Lower lobe of right lung (tissue), 2 donors: ENCODE measurements around the gene LRRC4. TPM values are rescaled to one million over a fixed set of nuclear protein-coding genes. Genes with fewer than 3 reads are reported as not detected.

Experiments used
- ATAC-seq, 2 donors: fragments of 200-7000 bp; cut with Tn5 transposase; one replicate each; pipeline ENCODE4 v1.9.1; 2020 to 2022; ENCODE audit warnings: mild to moderate bottlenecking in 2 of 2, moderate library complexity in 2 of 2
- DNase-seq: peaks from one replicate; pipeline ENCODE4 v3.0.0-alpha.2; 2020
- H3K27ac ChIP-seq: fragments of 200-600 bp; one replicate; pipeline ENCODE4 v1.8.0; 2022
- H3K27me3 ChIP-seq: fragments of 200-600 bp; one replicate; pipeline ENCODE4 v1.8.0; 2022; ENCODE audit warnings: low read depth
- H3K36me3 ChIP-seq: fragments of 200-600 bp; one replicate; pipeline ENCODE4 v1.8.0; 2022; ENCODE audit warnings: mild to moderate bottlenecking
- H3K4me1 ChIP-seq: fragments of 200-600 bp; one replicate; pipeline ENCODE4 v1.8.0; 2022
- H3K4me3 ChIP-seq: fragments of 200-600 bp; one replicate; pipeline ENCODE4 v1.8.0; 2022; ENCODE audit warnings: mild to moderate bottlenecking
- H3K9me3 ChIP-seq: fragments of 200-600 bp; one replicate; pipeline ENCODE4 v1.8.0; 2022
- intact Hi-C: fragments of 100-400 bp; cut with DNase I; formaldehyde crosslinking; loops from one replicate; pipeline ENCODE4 v1.11.0; 2022
- total RNA-seq: library from RNA; stranded (reverse); fragmentation: NEBNext Ultra II Directional; extraction: Animal tissue kit (Norgen Biotek cat#: 25700); gene quantifications from one replicate; pipeline ENCODE4 v1.2.1, GENCODE V29; 2021
- TF ChIP-seq, protein P1 (sequence below): fragments of 200-600 bp; IDR thresholded peaks from one replicate; pipeline ENCODE4 v1.8.0; 2022; ENCODE audit warnings: antibody characterized with exemption, mild to moderate bottlenecking
- donor health status: DM: no; HTN: yes; CAD: no; lungs with severe emphysema.

Gene LRRC4
- total RNA-seq, 1 donor from 2014 or later, result 12.8 TPM

DNA sequence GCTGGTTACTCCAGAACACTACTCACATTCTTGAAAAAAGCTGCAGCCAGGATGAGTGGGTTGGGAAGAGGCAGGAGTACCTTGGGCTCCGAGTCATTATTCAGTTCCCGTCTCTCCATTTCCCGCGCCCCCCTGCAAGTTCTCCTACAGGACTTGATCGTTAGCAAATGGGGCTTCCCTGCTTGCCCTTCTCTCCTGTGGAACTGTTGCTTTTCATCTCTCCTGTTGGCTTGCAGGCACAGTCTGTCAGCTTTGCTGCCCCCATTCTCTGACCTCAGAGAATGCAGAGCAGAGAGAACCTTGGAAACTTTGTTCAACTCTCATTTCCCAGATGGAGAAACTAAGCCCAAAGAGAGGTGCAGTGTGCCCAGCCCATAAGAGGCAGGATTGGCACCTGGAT lies 35.6 kb upstream of the LRRC4 start:
- H3K4me3 ChIP-seq, result no peak overlapping the region
- DNase-seq (no peak), ATAC-seq (no peak)
- H3K36me3 ChIP-seq, result no peaks in the 10 kb centered on the region
- no peak overlapping the region for H3K27ac ChIP-seq
- H3K27me3 ChIP-seq, result no peaks in the 10 kb centered on the region
- H3K9me3 ChIP-seq, result no peaks in the 10 kb centered on the region
- TF ChIP-seq, protein P1, sequence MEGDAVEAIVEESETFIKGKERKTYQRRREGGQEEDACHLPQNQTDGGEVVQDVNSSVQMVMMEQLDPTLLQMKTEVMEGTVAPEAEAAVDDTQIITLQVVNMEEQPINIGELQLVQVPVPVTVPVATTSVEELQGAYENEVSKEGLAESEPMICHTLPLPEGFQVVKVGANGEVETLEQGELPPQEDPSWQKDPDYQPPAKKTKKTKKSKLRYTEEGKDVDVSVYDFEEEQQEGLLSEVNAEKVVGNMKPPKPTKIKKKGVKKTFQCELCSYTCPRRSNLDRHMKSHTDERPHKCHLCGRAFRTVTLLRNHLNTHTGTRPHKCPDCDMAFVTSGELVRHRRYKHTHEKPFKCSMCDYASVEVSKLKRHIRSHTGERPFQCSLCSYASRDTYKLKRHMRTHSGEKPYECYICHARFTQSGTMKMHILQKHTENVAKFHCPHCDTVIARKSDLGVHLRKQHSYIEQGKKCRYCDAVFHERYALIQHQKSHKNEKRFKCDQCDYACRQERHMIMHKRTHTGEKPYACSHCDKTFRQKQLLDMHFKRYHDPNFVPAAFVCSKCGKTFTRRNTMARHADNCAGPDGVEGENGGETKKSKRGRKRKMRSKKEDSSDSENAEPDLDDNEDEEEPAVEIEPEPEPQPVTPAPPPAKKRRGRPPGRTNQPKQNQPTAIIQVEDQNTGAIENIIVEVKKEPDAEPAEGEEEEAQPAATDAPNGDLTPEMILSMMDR, result no peak
- H3K4me1 ChIP-seq, result peaks cover 6% of the 10 kb centered on the region
- intact Hi-C loops, result no loop called here

DNA sequence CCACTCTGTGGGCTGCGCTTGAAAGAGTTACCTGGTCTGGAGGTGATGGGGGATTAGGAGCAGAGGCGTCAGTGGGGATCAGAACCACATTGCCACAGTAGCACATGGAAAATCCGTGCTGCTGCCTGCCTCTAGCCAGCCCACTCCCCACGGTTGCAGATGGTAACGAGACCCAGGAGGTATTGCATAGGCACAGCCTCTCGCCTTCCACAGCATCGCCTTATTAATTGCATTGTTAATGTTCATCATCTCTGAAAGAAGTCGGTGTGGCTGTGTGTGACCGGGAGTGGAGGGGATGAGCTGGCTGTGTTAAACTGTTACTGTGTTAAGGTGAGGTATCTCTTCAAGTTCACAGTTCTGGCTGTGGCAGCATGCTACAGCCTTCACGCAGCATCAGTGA lies 35.2 kb upstream of the LRRC4 start:
- DNase-seq (no peak), ATAC-seq (no peak)
- Histone ChIP-seq H3K4me3 (no peak overlapping the region), H3K27ac (no peak overlapping the region), H3K4me1 (peaks cover 6% of the 10 kb centered on the region), H3K9me3 (no peaks in the 10 kb centered on the region), H3K27me3 (no peaks in the 10 kb centered on the region), H3K36me3 (no peaks in the 10 kb centered on the region)
- TF ChIP-seq, protein P1, result no peak
- intact Hi-C loops, result no loop called here

DNA sequence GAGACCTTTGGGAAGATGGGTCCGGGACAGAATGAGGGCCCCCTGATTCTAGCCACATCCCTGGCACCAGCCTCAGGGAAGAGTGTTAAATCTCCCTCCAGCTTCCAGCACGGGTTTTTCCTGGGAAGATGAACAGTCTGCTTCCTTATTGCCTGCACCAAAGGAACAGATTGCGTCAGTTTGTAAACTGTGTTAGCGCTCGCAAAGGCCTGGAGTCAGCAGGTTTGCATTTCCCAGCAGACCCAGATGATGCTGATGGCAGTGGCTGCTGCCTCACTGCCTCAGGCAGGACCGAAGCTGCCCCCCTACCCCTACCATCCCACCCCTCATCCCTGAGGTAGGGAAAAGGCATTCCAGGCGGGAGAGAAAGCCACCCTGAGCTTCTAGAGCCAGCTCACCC lies 34.6 kb upstream of the LRRC4 start:
- TF ChIP-seq, protein P1, result no peak
- Histone ChIP-seq H3K4me3 (no peak overlapping the region), H3K36me3 (no peaks in the 10 kb centered on the region), H3K27me3 (no peaks in the 10 kb centered on the region), H3K9me3 (no peaks in the 10 kb centered on the region), H3K4me1 (peaks cover 6% of the 10 kb centered on the region), H3K27ac (no peak overlapping the region)
- intact Hi-C loops, result no loop called here
- no peak for DNase-seq
- ATAC-seq, result no peak

DNA sequence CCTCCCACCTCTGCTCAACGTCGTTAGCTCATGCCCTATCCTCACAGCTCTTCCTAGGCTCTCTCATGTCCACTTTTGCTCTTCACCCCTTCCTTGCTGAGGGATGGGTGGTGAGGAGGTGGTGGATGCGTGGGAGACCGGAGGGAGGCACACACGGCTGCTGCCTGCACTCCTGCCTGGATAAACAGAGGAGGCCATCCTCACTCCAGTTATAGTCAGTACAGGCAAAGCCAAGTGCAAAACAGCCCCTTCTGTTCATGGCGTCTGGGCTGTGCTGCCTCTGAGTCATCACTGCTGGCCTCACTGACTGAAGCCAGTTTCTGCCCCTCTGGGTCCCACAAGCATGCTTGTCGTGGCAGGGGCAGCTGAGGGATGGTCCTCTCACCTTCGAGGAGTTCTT lies 31.9 kb upstream of the LRRC4 start:
- Histone ChIP-seq H3K27ac (no peak overlapping the region), H3K27me3 (no peaks in the 10 kb centered on the region), H3K4me1 (no peaks in the 10 kb centered on the region), H3K9me3 (no peaks in the 10 kb centered on the region), H3K4me3 (no peak overlapping the region), H3K36me3 (no peaks in the 10 kb centered on the region)
- TF ChIP-seq, protein P1, result no peak
- intact Hi-C loops, result no loop called here
- ATAC-seq (no peak), DNase-seq (no peak)

DNA sequence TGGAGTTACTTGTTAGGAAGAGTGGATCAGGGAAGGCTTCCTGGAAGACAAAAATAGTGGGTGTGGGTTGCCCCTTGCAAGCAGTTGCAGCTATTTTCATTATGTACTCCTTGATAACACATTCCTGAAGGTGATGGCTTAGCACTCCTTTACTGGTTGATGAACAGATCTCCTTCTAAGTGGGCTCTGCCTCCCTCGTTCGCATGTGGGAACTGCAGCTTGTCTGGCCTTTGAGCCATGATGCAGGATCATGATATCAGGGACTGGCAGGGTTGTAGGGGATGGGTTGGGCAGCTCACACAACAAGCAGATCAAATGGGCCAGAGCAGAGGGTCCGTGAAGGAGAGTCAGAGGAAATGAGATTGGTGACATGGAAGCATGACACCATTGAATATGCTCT lies 28.8 kb upstream of the LRRC4 start:
- TF ChIP-seq, protein P1, result no peak
- no peak for ATAC-seq
- intact Hi-C loops, result no loop called here
- no peaks in the 10 kb centered on the region for H3K36me3 ChIP-seq
- no peaks in the 10 kb centered on the region for H3K4me1 ChIP-seq
- no peaks in the 10 kb centered on the region for H3K9me3 ChIP-seq
- no peak overlapping the region for H3K4me3 ChIP-seq
- H3K27ac ChIP-seq, result no peak overlapping the region
- no peak for DNase-seq
- H3K27me3 ChIP-seq, result no peaks in the 10 kb centered on the region
